Neutrophil (primary cell): ENCODE measurements around the gene WDFY1.

Source experiments
- H3K27ac ChIP-seq: fragments of 200-600 bp; sonication (generic); 2 replicates; pipeline ENCODE4 v1.5.1; 2016; ENCODE audit warnings: mild to moderate bottlenecking, moderate library complexity
- H3K27me3 ChIP-seq: fragments of 200-600 bp; sonication (generic); 2 replicates; pipeline ENCODE4 v1.6.0; 2016; ENCODE audit warnings: mild to moderate bottlenecking
- H3K36me3 ChIP-seq: fragments of 200-600 bp; sonication (generic); 2 replicates; pipeline ENCODE4 v1.5.1; 2017
- H3K4me1 ChIP-seq, 2 experiments: fragments of 200-600 bp in 1 of 2; sonication (generic) in 1 of 2; 1 replicate in 1 of 2; 2 replicates in 1 of 2; pipeline versions ENCODE4 v1.5.1 to v1.6.1; 2013 to 2016; ENCODE audit warnings: low read depth in 1 of 2, low read length in 1 of 2, mild to moderate bottlenecking in 1 of 2, moderate library complexity in 1 of 2; ENCODE audit not compliant: control insufficient read depth in 1 of 2, insufficient read depth in 1 of 2
- H3K4me3 ChIP-seq, 2 experiments: fragments of 200-600 bp in 1 of 2; sonication (generic) in 1 of 2; 1 replicate in 1 of 2; 2 replicates in 1 of 2; pipeline ENCODE4 v1.5.1; 2013 to 2016; ENCODE audit warnings: low read depth in 1 of 2, low read length in 1 of 2, mild to moderate bottlenecking in 1 of 2, moderate library complexity in 1 of 2
- H3K9me3 ChIP-seq: fragments of 200-600 bp; sonication (generic); 2 replicates; pipeline ENCODE4 v1.5.1; 2016
- CTCF ChIP-seq: fragments of 200-600 bp; sonication (generic); IDR thresholded peaks from 2 replicates; pipeline ENCODE4 v1.5.1; 2016; ENCODE audit warnings: antibody characterized with exemption

Gene WDFY1

GRCh38 chr2:223860809-223861738, 84.1 kb downstream of the WDFY1 start:
- Histone ChIP-seq H3K27me3 (no peaks in the 10 kb centered on the region), H3K4me1 (peaks cover 23 to 26% of the 10 kb centered on the region in 2 experiments), H3K9me3 (no peaks in the 10 kb centered on the region), H3K36me3 (no peaks in the 10 kb centered on the region), H3K4me3 (no peak overlapping the region), H3K27ac (no peak overlapping the region)
- no peak for TF ChIP-seq CTCF

- Histone ChIP-seq H3K27ac (no peak overlapping the region), H3K4me3 (no peak overlapping the region), H3K9me3 (no peaks in the 10 kb centered on the region), H3K36me3 (peaks cover 8% of the 10 kb centered on the region), H3K4me1 (peaks cover 10 to 11% of the 10 kb centered on the region in 2 experiments), H3K27me3 (no peaks in the 10 kb centered on the region)
- no peak for TF ChIP-seq CTCF
These were observed 86.1 kb downstream of the WDFY1 start for GRCh38 chr2:223859070-223859469.

GRCh38 chr2:223856584-223856983, 88.6 kb downstream of the WDFY1 start:
- Histone ChIP-seq H3K27ac (no peak overlapping the region), H3K27me3 (no peaks in the 10 kb centered on the region), H3K36me3 (peaks cover 22% of the 10 kb centered on the region), H3K4me3 (no peak overlapping the region), H3K9me3 (no peaks in the 10 kb centered on the region), H3K4me1 (peaks cover 10 to 11% of the 10 kb centered on the region in 2 experiments)
- no peak for TF ChIP-seq CTCF

- TF ChIP-seq CTCF: no peak
- H3K27ac ChIP-seq: no peak overlapping the region
- no peak overlapping the region for H3K4me3 ChIP-seq
- no peaks in the 10 kb centered on the region for H3K9me3 ChIP-seq
- H3K27me3 ChIP-seq: no peaks in the 10 kb centered on the region
- peaks cover 10 to 11% of the 10 kb centered on the region in 2 experiments for H3K4me1 ChIP-seq
- peaks cover 22% of the 10 kb centered on the region for H3K36me3 ChIP-seq
These were observed 89.1 kb downstream of the WDFY1 start for GRCh38 chr2:223856021-223856420.

GRCh38 chr2:223855426-223855825, 89.7 kb downstream of the WDFY1 start:
- Histone ChIP-seq H3K9me3 (no peaks in the 10 kb centered on the region), H3K27ac (no peak overlapping the region), H3K27me3 (no peaks in the 10 kb centered on the region), H3K4me3 (no peak overlapping the region), H3K4me1 (peaks cover 10 to 11% of the 10 kb centered on the region in 2 experiments), H3K36me3 (peaks cover 22% of the 10 kb centered on the region)
- TF ChIP-seq CTCF: no peak
